Medulla oblongata (tissue), 1 donor: Measurements from ENCODE around the gene CILP2.

ENCODE experiments used
- DNase-seq: peaks from one replicate; pipeline ENCODE4 v3.0.0-alpha.2; 2015; ENCODE audit errors: extremely low spot score

CILP2 gene, protein sequence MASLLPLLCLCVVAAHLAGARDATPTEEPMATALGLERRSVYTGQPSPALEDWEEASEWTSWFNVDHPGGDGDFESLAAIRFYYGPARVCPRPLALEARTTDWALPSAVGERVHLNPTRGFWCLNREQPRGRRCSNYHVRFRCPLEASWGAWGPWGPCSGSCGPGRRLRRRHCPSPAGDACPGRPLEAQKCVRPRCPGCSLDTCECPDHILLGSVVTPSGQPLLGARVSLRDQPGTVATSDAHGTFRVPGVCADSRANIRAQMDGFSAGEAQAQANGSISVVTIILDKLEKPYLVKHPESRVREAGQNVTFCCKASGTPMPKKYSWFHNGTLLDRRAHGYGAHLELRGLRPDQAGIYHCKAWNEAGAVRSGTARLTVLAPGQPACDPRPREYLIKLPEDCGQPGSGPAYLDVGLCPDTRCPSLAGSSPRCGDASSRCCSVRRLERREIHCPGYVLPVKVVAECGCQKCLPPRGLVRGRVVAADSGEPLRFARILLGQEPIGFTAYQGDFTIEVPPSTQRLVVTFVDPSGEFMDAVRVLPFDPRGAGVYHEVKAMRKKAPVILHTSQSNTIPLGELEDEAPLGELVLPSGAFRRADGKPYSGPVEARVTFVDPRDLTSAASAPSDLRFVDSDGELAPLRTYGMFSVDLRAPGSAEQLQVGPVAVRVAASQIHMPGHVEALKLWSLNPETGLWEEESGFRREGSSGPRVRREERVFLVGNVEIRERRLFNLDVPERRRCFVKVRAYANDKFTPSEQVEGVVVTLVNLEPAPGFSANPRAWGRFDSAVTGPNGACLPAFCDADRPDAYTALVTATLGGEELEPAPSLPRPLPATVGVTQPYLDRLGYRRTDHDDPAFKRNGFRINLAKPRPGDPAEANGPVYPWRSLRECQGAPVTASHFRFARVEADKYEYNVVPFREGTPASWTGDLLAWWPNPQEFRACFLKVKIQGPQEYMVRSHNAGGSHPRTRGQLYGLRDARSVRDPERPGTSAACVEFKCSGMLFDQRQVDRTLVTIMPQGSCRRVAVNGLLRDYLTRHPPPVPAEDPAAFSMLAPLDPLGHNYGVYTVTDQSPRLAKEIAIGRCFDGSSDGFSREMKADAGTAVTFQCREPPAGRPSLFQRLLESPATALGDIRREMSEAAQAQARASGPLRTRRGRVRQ

DNA sequence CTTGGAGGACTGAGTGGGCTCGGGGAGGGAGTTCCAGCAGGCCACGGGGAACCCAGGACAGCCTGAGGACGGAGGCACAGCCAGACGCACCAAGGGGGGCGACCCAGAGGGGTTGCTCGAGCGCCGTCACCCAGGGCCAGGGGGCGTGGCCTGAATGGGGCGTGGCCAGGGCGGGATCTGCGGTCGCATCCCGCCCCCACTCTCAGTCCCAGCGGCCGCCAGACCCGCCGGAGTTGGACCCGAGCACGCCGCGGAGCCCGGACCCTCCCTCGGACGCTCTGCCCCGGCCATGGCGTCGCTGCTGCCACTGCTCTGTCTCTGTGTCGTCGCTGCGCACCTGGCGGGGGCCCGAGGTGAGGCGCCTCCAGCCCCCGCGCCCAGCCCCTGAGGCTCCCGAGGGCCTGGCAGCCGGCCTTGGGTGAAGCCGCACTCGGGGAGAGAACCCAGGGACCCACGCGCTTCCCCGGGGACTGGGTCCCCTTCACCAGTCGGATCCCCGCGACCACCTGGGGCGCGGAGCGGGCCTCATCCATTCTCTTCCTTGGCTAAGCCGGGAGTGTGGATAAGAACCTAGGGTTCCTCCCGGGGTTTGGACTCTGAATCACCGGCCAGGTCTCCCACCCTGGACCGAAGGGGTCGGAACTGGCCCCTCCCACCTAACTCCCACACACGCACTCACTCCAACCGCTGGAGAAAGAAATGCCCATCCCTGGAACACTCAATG, at the start of gene CILP2:
Gene CILP2, plus strand, starts transcription at position 205 of the 724 bp plus-strand sequence. Its CDS starts 85 bp downstream, at position 290.
- DNase-seq = no peak

- DNase-seq = peak; percentile 85
These were observed 49.0 kb upstream of the CILP2 start for GRCh38 chr19:19488875-19489690.

DNA sequence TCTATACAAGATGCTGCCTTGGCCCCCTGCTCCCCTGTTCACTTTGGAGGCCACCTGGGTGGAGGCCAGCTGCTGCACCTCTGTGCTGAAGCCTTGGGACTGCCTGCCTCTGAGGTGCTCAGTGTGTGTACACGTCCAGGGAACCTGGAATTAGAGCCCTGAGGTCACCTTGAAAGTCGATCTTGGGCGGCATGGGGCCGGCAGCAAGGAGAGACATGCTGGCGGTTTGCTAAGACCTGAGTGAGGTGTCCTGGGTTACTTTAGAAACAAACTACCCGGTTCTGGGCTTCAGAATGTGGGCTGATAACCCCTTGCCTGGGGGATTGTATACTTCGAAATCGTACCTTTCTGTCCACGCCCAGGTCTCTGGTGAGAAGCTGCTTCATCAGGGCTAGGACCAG, 48.3 kb upstream of the CILP2 start:
- DNase-seq = no peak

- DNase-seq = peak; percentile 93
These were observed 47.7 kb upstream of the CILP2 start for GRCh38 chr19:19490214-19490968.

DNA sequence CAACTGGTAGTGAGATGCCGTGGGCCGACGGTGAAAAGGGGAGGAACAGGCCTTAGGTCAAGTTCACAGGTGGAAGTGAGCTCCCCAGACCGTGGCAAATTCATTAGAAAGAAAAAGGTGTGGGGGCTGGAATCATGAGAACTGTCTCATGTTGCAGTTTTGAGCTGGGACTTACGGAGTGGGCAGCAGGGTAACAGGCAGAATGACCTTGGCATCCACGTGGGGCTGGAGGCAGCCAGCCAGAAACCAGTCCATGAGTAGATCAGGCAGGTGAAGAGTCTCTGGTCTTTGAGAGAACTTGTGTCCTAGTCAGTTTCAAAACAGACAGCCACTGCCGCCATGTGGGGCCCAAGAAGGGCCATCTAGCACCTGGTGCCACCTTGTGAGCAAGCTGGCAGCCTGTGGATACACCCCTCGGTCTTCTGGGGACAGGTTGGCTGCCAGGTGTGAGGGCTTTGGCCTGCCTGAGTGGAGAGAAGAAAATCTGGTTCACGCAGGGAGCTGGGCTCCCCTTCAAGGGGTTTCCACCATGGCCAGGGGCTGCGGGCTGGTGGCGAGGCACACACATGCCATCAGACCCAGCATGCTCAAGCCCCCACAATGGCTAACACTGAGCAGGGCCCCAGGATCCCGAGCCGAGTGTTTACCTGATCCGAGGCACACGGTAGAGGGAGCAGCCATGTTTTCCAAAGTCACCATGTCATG, 46.6 kb upstream of the CILP2 start:
- DNase-seq = no peak

DNA sequence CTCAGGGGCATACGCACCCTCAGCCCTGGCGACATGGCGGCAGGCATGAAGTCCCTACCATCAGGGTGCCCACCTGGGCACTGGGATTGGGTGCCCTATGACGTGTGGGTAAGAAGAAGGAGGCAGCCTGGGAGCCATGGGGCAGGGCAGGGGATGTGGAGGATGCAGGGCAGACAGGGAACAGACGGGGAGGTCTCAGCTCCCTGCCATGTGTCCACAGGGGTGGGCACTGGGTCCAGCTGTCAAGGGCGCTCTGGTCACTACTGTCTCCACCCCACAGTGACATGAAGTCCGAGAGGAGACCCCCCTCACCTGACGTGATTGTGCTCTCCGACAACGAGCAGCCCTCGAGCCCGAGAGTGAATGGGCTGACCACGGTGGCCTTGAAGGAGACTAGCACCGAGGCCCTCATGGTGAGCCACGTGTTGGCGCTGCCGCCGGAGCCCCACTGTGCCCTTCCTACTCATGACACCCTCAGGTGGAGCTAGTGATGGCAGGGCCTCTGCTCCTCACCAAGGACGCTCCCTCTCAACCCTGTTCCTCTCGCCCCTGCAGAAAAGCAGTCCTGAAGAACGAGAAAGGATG, 45.9 kb upstream of the CILP2 start:
- no peak for DNase-seq

DNA sequence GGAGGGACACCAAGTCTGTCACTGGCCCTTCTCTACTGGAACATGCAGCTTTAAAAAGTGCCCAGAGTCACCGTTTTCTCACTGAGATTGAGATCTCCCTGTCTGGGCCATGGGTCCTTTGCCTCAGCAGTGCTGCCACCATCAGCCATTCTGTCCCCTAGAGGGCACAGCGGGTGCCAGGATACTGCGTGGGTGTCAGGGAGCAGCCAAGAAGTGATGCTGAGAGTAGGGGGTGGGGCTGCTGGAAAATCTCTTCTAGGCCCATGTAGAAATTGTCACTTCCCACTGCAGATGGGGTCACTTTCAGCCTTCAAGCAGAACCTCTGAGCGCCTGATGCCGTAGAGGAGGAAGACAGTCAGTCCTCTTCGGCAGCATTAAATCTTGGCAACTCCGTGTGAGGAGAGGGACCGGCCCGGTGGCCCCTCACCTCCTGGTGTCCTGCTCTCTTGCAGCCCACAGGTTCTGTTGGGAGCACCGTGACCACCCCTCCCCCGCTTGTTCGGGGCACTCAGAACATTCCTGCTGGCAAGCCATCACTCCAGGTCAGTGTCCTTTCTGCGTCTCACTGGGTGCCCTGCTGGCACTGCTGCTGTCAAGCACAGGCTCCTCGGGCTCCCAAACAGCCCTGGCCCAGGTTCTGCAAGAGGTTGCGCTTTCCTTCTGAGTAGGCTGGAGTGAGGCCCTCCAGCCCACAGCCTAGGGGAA, 44.1 kb upstream of the CILP2 start:
- no peak for DNase-seq

GRCh38 chr19:19495614-19496603, 42.2 kb upstream of the CILP2 start:
- DNase-seq = no peak

DNA sequence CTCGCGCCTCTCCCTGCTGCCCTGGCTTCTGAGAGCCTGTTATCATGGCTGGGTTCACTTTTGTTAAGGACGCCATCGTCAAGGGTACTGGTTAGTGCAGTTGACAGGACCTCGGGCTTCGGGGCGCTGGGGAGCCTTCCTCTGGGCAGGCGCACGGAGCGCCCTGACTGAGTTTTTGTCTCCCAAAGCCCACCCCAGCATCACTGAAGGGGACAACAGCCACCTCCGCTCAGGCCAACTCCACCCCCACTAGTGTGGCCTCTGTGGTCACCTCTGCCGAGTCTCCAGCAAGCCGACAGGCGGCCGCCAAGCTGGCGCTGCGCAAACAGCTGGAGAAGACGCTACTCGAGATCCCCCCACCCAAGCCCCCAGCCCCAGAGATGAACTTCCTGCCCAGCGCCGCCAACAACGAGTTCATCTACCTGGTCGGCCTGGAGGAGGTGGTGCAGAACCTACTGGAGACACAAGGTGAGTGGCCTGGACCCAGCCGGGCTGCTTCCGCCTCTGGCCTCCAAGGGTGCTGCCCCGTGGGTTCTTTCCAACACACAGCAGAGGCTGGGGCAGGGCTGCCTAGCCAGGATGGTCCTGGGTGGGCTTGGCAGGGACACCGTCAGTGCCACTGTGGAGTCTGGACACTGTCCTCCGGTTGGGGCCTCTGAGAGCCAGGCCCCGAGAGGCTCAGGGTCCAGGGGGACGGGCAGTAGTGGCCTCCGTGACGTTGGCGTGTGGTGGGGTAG, 39.6 kb upstream of the CILP2 start:
- no peak for DNase-seq

- no peak for DNase-seq
These were observed 38.6 kb upstream of the CILP2 start for GRCh38 chr19:19499272-19499995.

GRCh38 chr19:19500975-19501644, 37.0 kb upstream of the CILP2 start:
- no peak for DNase-seq

DNA sequence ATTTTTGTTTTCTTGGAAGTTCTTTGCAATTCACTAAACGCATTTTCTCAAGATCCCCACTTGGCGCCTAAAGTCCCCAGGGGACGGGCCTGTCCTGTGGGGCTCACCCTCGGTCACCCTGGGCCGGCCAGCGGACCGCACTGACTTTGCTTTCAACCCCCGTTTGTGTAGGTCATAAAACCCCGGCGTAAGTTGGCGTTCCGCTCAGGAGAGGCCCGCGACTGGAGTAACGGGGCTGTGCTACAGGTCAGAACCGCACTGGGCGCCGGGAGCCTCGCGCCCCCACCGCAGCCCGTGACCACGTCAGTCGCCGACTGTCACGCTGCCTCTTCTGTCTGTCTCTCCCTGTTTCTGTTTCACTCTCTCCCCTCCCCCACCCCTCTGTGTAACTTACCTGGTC, 36.3 kb upstream of the CILP2 start:
- no peak for DNase-seq

DNA sequence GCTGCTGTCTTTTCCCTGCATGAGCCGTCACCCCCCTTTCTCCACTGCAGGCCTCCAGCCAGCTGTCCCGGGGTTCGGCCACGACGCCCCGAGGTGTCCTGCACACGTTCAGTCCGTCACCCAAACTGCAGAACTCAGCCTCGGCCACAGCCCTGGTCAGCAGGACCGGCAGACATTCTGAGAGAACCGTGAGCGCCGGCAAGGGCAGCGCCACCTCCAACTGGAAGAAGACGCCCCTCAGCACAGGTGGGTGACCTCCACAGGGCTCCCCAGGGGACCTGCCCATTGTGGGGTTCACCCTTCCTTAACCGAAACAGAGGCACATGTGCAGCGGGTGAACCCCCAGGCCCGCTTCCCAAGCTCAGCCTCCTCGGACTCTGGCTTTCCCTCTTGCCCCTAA, 35.8 kb upstream of the CILP2 start:
- DNase-seq = no peak

- no peak for DNase-seq
These were observed 35.1 kb upstream of the CILP2 start for GRCh38 chr19:19502808-19503602.
